CD4-positive, alpha-beta T cell treated with Interleukin-10 for 1 hour (primary cell): ENCODE data around the gene SORL1-AS1.
A peak's percentile ranks its signal among the peaks of the same experiment; 100 is the strongest.

ENCODE experiments used
- DNase-seq: peaks from one replicate; pipeline ENCODE4 v3.0.0-alpha.2; 2020

Gene SORL1-AS1

GRCh38 chr11:121452609-121453150 is at the start of gene SORL1-AS1:
Gene SORL1-AS1 (minus strand): TSS chr11:121452967.
- peak; percentile 80 for DNase-seq

- no peak for DNase-seq
Observed at GRCh38 chr11:121500717-121501116, 48.0 kb upstream of the SORL1-AS1 start.

- no peak for DNase-seq
Observed at GRCh38 chr11:121500275-121500674, 47.5 kb upstream of the SORL1-AS1 start.

- DNase-seq: no peak
Observed at GRCh38 chr11:121499405-121499804, 46.6 kb upstream of the SORL1-AS1 start.

DNA sequence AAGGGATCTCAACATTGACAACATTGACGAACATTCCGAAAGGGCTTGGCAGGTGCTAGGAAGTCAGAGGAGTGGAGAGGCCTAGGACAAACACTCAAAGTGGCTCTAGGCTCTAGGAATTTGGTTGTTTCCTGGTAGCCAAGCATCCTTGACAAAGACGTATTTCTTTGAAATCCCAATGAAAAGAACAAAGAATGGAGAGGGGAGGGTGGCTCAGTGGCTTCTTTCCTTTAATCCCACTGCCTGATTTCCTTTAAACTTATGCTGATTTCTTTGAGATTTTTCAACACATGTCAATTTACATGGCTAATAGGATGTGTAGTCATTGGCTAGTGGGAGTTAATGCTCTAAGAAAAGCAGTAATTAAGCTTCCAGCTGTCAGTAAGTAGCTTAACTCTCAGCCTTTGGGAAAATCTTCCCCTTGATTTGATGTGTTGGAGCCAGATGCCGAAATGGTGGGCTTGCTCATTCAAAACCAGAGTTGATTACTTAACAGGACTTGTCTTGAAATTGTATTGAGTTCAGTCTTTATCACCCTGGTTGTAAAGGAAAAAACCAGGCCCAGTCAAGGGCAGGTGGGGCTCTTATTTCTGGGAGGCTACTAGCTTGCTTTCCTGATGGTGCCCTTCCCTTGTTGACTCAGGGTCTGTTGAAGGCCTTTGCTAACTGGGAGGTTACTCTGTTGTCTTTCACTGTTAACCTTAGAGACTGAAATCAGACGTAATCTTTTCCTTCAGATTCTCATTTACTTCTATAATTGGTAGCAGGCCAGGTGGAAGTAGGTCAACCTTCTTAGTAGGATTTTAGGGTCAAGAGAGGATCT is 44.6 kb upstream of the SORL1-AS1 start:
- DNase-seq: no peak

GRCh38 chr11:121494355-121495099 is 41.8 kb upstream of the SORL1-AS1 start:
- peak; percentile 27 for DNase-seq

DNA sequence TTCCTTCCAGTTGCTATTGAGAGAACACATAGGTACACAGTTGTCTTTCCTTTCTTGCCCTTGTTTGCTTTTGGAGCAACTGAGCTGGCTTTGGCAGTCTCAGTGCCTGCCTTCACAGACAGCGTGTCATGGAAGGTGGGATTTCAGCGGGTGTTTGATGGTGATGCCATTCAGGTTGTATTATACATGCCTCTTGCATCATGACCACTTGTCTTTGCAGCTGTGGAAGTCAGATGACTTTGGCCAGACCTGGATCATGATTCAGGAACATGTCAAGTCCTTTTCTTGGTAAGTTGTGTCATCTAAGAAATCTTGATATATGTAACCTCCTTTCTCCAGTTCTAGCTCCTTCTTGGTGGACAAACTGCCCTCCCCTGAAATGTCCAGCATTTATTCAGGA is 37.1 kb upstream of the SORL1-AS1 start:
- DNase-seq: no peak

DNA sequence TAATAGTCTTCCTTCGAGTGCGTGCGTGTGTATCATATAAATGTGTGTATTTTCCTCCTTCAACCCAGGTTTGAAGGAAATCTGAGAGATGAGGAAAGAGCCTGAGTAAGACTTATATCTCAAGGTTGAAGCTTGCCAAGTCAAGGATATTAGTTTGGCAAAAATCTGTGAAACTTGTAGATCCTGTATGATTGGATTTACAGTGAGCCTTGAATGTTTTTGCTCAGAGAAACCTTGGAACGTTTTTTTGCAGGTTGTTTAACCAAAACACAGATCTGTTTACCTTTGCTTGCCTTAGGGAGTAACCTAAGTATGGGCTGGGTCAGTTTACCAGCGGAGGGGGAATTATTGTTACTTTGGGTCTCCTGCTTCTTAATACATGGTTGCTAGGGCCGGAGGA is 35.9 kb upstream of the SORL1-AS1 start:
- no peak for DNase-seq

GRCh38 chr11:121488170-121488569 is 35.4 kb upstream of the SORL1-AS1 start:
- no peak for DNase-seq

GRCh38 chr11:121487191-121487590 is 34.4 kb upstream of the SORL1-AS1 start:
- DNase-seq: no peak

- DNase-seq: no peak
Observed at GRCh38 chr11:121486054-121486453, 33.3 kb upstream of the SORL1-AS1 start.

DNA sequence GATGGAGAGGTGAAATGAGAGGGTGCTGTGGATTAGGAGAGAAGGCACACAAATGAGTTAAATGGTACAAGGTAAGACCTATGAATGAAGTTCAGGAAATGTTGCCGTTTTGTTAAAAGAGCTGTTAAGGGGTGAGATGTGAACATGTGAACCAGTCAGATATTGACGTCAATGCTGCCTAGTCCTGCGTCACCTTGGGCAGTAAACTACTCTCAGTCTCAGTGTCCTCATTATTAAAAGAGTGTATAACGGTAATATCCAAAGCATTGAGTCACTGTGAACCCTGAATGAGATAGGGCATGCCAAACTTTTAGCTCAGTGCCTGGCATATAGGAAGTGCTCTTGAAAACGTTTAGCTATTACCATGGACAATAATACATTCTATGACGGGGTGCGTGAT is 32.4 kb upstream of the SORL1-AS1 start:
- DNase-seq: no peak

GRCh38 chr11:121483805-121484480 is 31.2 kb upstream of the SORL1-AS1 start:
- DNase-seq: no peak

GRCh38 chr11:121482231-121483129 is 29.7 kb upstream of the SORL1-AS1 start:
- DNase-seq: peak; percentile 72

- peak; percentile 82 for DNase-seq
Observed at GRCh38 chr11:121481484-121482230, 28.9 kb upstream of the SORL1-AS1 start.

DNA sequence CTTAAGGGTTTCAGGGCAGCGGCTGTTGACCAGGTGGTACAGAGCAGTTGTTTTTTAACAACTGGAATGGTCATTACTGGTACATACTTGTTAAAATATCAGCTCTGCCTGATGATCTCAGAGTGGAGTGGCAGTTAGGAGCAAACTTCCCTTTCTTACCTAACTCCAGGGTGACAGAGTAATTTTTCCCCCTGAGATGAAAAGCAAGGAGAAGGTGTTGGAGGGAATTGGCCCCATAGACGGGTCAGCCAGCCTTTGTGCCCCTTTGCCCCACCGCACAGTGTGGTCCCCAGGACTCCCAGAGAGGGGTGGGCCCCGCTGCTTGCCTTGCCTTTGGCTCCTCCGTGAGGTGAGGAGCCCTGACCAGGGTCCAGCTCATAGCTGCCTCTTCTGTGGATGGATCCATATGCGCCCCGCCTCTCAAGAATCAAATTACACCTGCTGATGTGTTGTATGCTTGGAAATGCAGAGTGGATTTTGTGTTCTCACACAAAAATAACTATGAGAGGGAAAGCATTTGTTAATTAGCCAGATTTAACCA is 27.0 kb upstream of the SORL1-AS1 start:
- no peak for DNase-seq

- no peak for DNase-seq
Observed at GRCh38 chr11:121478895-121479697, 26.3 kb upstream of the SORL1-AS1 start.

DNA sequence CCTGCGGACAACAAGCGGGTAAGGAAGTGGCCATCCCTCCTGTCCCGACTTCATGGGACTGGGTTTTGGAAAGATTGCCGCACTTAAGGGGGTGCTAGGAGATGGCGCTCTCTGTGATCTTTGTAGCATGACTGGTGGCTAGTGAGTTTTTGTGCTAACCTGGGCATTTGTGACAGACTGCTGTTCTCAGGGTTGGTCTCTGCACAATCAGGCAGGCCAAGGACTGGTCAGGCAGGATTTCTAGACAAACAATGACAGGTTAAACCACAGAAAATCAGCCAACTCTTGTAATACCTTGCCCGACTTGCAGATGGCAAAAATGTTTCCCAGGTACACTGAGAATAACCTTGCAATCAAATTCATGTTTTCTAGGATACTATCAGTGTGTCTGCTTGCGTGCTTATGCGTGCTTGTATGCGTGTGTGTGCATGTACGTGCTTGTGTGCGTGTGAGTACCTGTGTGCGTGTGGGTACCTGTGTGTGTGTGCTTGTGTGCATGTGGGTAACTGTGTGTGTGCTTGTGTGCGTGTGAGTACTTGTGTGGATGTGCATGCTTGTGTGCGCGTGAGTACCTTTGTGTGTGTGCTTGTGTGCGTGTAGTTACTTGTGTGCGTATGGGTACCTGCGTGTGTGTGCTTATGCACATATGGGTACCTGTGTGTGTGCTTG is 25.6 kb upstream of the SORL1-AS1 start:
- DNase-seq: no peak

DNA sequence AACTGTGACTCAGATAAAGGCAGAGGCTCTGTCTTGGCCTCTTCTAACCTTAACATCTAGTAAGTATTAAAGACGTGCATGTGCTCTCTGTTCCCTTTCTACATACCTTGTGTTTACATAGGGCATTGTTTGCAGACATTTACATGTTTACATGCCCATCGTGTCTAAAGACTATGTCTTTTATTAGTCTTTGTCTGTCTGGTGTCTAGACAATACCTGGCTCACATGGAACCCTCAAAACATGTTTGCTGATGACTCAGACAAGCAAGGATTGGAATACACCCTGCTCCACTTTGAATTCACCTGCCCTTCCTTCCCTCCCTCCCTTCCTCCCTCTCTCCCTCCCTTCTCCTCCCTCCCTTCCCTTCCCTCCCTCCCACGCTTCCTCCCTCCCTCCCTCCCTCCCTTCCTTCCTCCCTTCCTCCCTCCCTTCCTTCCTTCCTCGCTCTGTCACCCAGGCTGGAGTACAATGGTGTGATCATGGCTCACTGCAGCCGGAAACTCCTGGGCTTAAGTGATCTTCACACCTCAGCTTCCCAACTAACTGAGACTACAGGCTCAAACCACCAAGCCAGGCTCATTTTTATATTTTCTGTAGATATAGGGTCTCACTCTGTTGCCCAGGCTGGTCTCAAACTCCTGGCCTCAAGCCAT is 23.7 kb upstream of the SORL1-AS1 start:
- no peak for DNase-seq
